ENCODE results near the gene IGF1. TPM values are rescaled to one million over a fixed set of nuclear protein-coding genes. Genes with fewer than 3 reads are reported as not detected.

IGF1 gene
- total and polyA plus RNA-seq, 10 of the 15 experiments (the other 5 are each of a cell fraction or from before 2014, with no cell fraction given) = 2.4 to 9.2 (median 3.5) TPM

- no peak overlapping the region for H2AFZ ChIP-seq (ENCODE audit: control insufficient read depth, low read depth, low read length)
- CTCF ChIA-PET = interaction anchor here (2.0 kb wide), 1 partner anchor 9 kb away, joined by 4 read pairs; no protein-coding TSS in a partner anchor
- no peaks in the 10 kb centered on the region for H3K4me1 ChIP-seq (ENCODE audit: control insufficient read depth, insufficient read depth, low read length)
- FAIRE-seq (no peak), ATAC-seq (no peak), DNase-seq (ENCODE audit: low read depth, low spot score) (no peak)
- H3K9ac ChIP-seq (ENCODE audit: control insufficient read depth, insufficient read depth, low read length) = no peak overlapping the region
- intact Hi-C loops (cut with micrococcal nuclease; ENCODE audit: unreplicated experiment) = no loop called here
- H3K79me2 ChIP-seq (ENCODE audit: control insufficient read depth, insufficient read depth, low read length) = no peaks in the 10 kb centered on the region
- no peaks in the 10 kb centered on the region for H3K36me3 ChIP-seq (ENCODE audit: control insufficient read depth in 2 of 2, insufficient read depth in 2 of 2, low read length in 1 of 2)
- no peak overlapping the region for H3K4me2 ChIP-seq (ENCODE audit: control insufficient read depth, insufficient read depth)
- SMC1A ChIA-PET (ENCODE audit: uncharacterized antibody, unreplicated experiment) = interaction anchor here (1.4 to 1.8 kb wide), 2 partner anchors 8 to 31 kb away, joined by 3 to 4 read pairs; no protein-coding TSS in a partner anchor
- H3K9me3 ChIP-seq (replicated peaks; ENCODE audit: control insufficient read depth, insufficient read depth, low read length) = no peaks in the 10 kb centered on the region
- H3K4me3 ChIP-seq = no peak overlapping the region
- no peak overlapping the region for H3K27ac ChIP-seq (ENCODE audit: control insufficient read depth, insufficient read depth)
- TF ChIP-seq RB1 (IDR thresholded peaks at IDR 0.05; ENCODE audit: borderline replicate concordance) (no peak), USF2 (IDR thresholded peaks at IDR 0.05; ENCODE audit: borderline replicate concordance, low read depth, low read length) (no peak), ZSCAN29 (IDR thresholded peaks at IDR 0.05) (no peak), NRF1 (conservative IDR thresholded peaks at IDR 0.05; ENCODE audit: low read depth, low read length) (no peak), NR2C2 (IDR thresholded peaks at IDR 0.05; ENCODE audit: borderline replicate concordance, control insufficient read depth, insufficient read length, low read depth) (no peak), RELA (IDR thresholded peaks at IDR 0.05; ENCODE audit: borderline replicate concordance, partially characterized antibody) (no peak), KAT2A (conservative IDR thresholded peaks at IDR 0.05; ENCODE audit: control insufficient read depth, low read depth, low read length) (no peak), CEBPB (IDR thresholded peaks at IDR 0.05; ENCODE audit: borderline replicate concordance in 1 of 2, low read depth in 2 of 2, low read length in 2 of 2) (no peak), IRF4 (IDR thresholded peaks at IDR 0.05; ENCODE audit: low read depth, low read length) (no peak), MXI1 (IDR thresholded peaks at IDR 0.05; ENCODE audit: low read depth, low read length) (no peak), NKRF (conservative IDR thresholded peaks at IDR 0.05) (no peak), BMI1 (IDR thresholded peaks at IDR 0.05; ENCODE audit: borderline replicate concordance) (no peak), ZNF384 (IDR thresholded peaks at IDR 0.05; ENCODE audit: borderline replicate concordance, low read depth, low read length) (no peak), PRDM15 (CRISPR knock-in tag; IDR thresholded peaks at IDR 0.05) (no peak), GABPA (IDR thresholded peaks at IDR 0.05; ENCODE audit: low read depth) (no peak), ATF2 (IDR thresholded peaks at IDR 0.05; ENCODE audit: low read length) (no peak), MTA3 (IDR thresholded peaks at IDR 0.05; ENCODE audit: borderline replicate concordance, low read length) (no peak)
- BruUV-seq (replicated peaks) = no TSS peak
- no peaks in the 10 kb centered on the region for H4K20me1 ChIP-seq (ENCODE audit: control insufficient read depth, insufficient read depth)
- 54% methylated on average over 1 of the region's 1 CpG for WGBS (ENCODE audit: insufficient coverage, insufficient replicate concordance, low lambda C conversion rate, missing lambda C conversion rate)
- in situ Hi-C loops (cut with MboI) = no loop called here
- H3K27me3 ChIP-seq (replicated peaks in 1 of 2; ENCODE audit: control insufficient read depth in 2 of 2, insufficient read depth in 2 of 2, low read length in 1 of 2) = no peaks in the 10 kb centered on the region
- RAD21 ChIA-PET (ENCODE audit: unreplicated experiment) = no interaction called here
- POLR2A ChIA-PET = no interaction called here
These were observed 18.0 kb downstream of the IGF1 start for GRCh38 chr12:102462386-102462785.
